Mucosa of descending colon (tissue), 3 donors: ENCODE results near the gene SHROOM2. TPM values are rescaled to one million over a fixed set of nuclear protein-coding genes. Genes with fewer than 3 reads are reported as not detected.

ENCODE experiments used
- ATAC-seq: fragments of 200-7000 bp; cut with Tn5 transposase; one replicate; pipeline ENCODE4 v1.9.1; 2020; ENCODE audit warnings: mild to moderate bottlenecking, moderate library complexity
- DNase-seq, 3 donors: peaks; one replicate each; pipeline ENCODE4 v3.0.0-alpha.2; 2020
- H3K36me3 ChIP-seq: fragments of 200-600 bp; one replicate; pipeline ENCODE4 v1.8.0; 2021; ENCODE audit warnings: low read depth, mild to moderate bottlenecking
- H3K4me1 ChIP-seq: fragments of 200-600 bp; one replicate; pipeline ENCODE4 v1.8.0; 2021; ENCODE audit warnings: low read depth, mild to moderate bottlenecking
- H3K4me3 ChIP-seq: fragments of 200-600 bp; one replicate; pipeline ENCODE4 v1.8.0; 2021; ENCODE audit warnings: mild to moderate bottlenecking
- H3K9me3 ChIP-seq: fragments of 200-600 bp; one replicate; pipeline ENCODE4 v1.8.0; 2021; ENCODE audit warnings: mild to moderate bottlenecking
- intact Hi-C, 2 donors: fragments of 100-400 bp; cut with DNase I in 1 of 2; cut with micrococcal nuclease in 1 of 2; formaldehyde crosslinking; loops; one replicate each; pipeline versions ENCODE4 v1.11.0 to v1.11.1; 2022; cut with DNase I, micrococcal nuclease
- total RNA-seq, 3 donors: library from RNA; stranded (reverse); fragmentation: NEBNext Ultra II Directional in 2 of 3; extraction: Animal tissue kit (Norgen Biotek cat#: 25700) in 2 of 3; gene quantifications; one replicate each; pipeline versions ENCODE4 v1.2.1 to v1.2.4, GENCODE V29; 2021 to 2023
- TF ChIP-seq, protein P1 (sequence below): fragments of 200-600 bp; IDR thresholded peaks from one replicate; pipeline ENCODE4 v1.8.0; 2022; ENCODE audit warnings: antibody characterized with exemption, mild to moderate bottlenecking
- donor health status: DM: no; HTN: no; CAD: no; lungs with moderate emphysema.
- donor health status: DM: no; HTN: no; CAD: no.
- donor health status: DM: no; HTN: yes; CAD: no.

SHROOM2 gene
- total RNA-seq, 3 donors from 2014 or later = 1.2 to 11.5 (median 5.1) TPM

DNA sequence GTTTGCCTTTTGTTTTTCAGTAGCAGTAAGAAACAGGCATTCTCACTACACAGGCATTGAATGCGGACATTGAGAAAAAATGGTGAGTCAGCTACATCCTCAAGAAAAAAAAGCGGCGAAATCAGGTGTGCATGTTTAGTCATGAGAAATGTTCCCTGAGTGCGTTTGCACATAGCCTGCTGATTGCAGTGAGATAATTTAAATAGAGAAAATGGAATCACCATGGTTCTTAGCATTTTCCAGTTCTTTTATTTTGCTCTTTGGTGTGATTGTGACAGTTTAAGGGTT lies 126.9 kb downstream of the SHROOM2 start:
- no peak for ATAC-seq
- Histone ChIP-seq H3K9me3 (no peaks in the 10 kb centered on the region), H3K4me3 (no peak overlapping the region), H3K4me1 (no peaks in the 10 kb centered on the region), H3K36me3 (no peaks in the 10 kb centered on the region)
- TF ChIP-seq, protein P1, sequence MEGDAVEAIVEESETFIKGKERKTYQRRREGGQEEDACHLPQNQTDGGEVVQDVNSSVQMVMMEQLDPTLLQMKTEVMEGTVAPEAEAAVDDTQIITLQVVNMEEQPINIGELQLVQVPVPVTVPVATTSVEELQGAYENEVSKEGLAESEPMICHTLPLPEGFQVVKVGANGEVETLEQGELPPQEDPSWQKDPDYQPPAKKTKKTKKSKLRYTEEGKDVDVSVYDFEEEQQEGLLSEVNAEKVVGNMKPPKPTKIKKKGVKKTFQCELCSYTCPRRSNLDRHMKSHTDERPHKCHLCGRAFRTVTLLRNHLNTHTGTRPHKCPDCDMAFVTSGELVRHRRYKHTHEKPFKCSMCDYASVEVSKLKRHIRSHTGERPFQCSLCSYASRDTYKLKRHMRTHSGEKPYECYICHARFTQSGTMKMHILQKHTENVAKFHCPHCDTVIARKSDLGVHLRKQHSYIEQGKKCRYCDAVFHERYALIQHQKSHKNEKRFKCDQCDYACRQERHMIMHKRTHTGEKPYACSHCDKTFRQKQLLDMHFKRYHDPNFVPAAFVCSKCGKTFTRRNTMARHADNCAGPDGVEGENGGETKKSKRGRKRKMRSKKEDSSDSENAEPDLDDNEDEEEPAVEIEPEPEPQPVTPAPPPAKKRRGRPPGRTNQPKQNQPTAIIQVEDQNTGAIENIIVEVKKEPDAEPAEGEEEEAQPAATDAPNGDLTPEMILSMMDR = no peak
- DNase-seq = no peak
- intact Hi-C loops = no loop called here

DNA sequence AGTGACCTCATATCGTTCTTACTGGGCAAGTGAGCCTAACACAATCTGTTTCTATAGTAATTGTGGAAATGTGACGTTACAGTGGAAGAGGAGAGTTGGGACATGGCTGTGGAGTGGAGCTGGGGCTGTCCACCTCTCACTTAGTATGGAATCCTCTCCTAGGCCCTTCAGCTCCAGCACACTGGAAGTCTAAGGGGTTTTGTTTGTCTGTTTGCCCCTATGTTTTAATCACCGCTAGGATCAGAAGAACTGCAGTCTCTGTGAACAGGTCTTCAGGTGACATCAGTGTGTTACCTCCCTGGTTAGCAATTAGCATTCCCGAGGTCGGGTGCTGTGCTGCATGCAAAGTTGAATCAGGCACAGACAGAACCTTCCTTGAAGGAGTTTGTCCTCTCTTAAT lies 131.6 kb downstream of the SHROOM2 start:
- Histone ChIP-seq H3K4me3 (no peak overlapping the region), H3K9me3 (no peaks in the 10 kb centered on the region), H3K4me1 (no peaks in the 10 kb centered on the region), H3K36me3 (no peaks in the 10 kb centered on the region)
- DNase-seq (no peak), ATAC-seq (no peak)
- TF ChIP-seq, protein P1 = no peak
- intact Hi-C loops = no loop called here

DNA sequence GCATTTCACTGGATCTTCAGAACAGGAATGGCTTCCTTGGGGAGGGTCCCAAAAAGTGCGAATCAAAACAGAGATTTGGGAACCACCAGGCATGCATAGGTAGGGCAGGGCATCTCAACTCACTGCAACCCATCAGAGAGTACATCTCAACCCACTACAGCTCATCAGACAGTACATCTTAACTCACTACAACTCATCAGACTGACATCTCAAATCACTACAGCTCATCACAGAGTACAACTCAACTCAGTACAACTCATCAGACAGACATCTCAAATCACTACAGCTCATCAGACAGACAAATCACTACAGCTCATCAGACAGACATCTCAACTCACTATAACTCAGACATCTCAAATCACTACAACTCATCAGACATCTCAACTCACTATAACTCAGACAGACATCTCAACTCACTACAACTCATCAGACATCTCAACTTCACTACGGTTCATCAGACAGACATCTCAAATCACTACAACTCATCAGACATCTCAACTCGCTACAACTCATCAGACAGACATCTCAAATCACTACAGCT lies 133.5 kb downstream of the SHROOM2 start:
- DNase-seq (no peak), ATAC-seq (no peak)
- Histone ChIP-seq H3K4me1 (no peaks in the 10 kb centered on the region), H3K4me3 (no peak overlapping the region), H3K36me3 (no peaks in the 10 kb centered on the region), H3K9me3 (no peaks in the 10 kb centered on the region)
- TF ChIP-seq, protein P1 = no peak
- intact Hi-C loops = no loop called here

DNA sequence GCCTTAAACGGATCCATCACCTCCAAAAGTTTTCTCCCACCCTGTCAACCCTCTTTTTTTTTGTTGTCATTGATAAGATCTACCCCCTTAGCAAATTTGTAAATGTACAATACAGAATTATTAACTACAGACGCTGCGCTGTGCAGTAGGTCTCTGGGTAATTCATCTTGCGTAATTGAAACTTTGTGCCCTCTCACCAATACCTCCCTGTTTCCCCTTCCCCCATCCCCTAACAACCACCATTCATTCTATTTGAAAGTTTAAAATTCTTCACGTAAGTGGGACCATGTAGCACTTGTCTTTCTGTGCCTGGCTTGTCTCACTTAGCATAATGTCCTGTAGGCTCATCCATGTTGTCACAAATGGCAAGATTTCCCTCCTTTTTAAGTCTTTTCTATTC lies 135.2 kb downstream of the SHROOM2 start:
- no peaks in the 10 kb centered on the region for H3K9me3 ChIP-seq
- no peak overlapping the region for H3K4me3 ChIP-seq
- TF ChIP-seq, protein P1 = no peak
- no peaks in the 10 kb centered on the region for H3K36me3 ChIP-seq
- no peak for ATAC-seq
- no peaks in the 10 kb centered on the region for H3K4me1 ChIP-seq
- DNase-seq = no peak
- intact Hi-C loops = no loop called here

DNA sequence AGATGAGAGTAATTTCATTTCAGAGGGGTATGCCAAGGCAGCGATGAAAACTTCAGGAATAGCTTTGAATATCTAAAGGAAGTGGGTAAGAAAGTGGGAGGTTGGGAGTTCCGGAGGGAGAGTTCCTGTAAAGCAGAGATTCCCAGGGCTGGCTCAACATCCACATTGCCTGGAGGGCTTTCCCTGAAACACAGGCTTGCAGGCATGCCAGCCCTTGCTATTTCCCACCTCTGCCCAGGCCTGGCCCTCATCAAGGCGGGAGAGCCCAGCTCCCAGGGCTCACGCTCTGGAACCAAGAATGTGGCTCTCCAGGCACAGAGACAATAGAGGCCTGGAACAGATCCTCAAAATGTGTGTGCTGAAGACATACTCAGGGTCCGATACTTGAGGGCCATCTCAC lies 137.1 kb downstream of the SHROOM2 start:
- Histone ChIP-seq H3K4me3 (no peak overlapping the region), H3K36me3 (no peaks in the 10 kb centered on the region), H3K4me1 (no peaks in the 10 kb centered on the region), H3K9me3 (no peaks in the 10 kb centered on the region)
- DNase-seq (no peak), ATAC-seq (no peak)
- intact Hi-C loops = no loop called here
- TF ChIP-seq, protein P1 = no peak

DNA sequence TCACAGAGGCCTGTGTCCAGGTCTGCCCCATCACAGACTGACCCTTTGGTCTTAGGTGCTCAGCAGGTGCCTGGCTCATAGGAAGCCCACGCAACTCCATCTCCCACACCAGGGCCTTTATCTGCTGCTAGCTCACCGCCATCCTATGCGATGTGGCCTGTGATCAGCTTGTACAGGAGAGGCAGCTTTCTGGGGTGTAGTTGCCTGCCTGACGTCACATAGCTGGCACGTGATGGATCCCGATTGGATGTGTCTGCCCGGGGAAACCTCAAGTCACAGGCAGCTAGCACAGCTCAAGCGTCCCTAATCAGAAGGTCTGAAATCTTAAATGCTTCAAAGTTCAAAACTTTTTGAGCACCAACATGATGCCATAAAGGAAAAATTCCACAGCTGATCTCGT lies 139.8 kb downstream of the SHROOM2 start:
- Histone ChIP-seq H3K4me3 (no peak overlapping the region), H3K36me3 (no peaks in the 10 kb centered on the region), H3K4me1 (no peaks in the 10 kb centered on the region), H3K9me3 (no peaks in the 10 kb centered on the region)
- DNase-seq = no peak
- ATAC-seq = no peak
- TF ChIP-seq, protein P1 = no peak
- intact Hi-C loops = no loop called here
